HG02610 (cell line): ENCODE data around the gene POLG2.

ENCODE experiments used
- ATAC-seq: cut with Tn5 transposase; IDR thresholded peaks from one replicate; pipeline ENCODE4 v1.9.1; 2021; ENCODE audit warnings: mild to moderate bottlenecking, moderate library complexity; ENCODE audit not compliant: unreplicated experiment

POLG2 gene

DNA sequence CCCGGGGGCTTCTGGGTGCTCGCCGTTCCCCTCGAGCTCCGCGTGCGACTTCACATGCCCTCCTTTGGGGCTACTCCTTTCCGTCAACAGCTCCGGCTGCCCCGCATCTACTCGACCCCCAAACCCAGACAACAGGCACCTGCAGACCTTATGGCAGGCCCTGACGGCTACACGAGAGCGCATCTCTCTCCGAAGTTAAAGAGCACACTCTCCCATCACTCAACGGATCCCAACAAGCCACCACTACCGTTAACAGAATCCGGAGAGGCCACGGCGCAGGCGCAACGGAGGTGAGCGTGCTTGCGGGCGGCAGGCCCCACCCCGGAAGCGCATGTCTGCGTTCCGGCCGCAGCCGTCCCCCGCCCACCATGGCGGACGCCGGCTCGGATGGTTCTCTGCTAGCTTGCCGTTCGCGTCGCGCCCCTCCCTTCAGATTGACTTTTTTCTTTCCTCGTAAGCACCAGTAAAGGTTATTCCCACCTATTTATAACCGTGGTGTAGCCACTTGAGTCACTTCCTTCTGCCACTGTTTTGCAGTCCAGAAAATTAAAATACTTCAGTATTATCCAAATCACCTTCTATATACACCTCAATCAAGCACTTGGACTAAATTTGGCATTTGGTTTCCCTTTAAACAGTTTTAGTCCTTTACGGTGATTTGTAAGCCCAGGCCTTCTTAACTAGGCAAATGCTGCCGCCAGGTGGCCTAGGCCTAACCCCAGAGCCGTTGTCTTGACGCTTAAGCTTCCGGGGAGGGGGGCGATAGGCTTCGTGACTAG is at the start of gene POLG2:
POLG2 (minus strand) TSS at position 269 of the 779 bp plus-strand sequence; CDS start at position 183, 86 bp downstream.
- peak; percentile 84 for ATAC-seq

DNA sequence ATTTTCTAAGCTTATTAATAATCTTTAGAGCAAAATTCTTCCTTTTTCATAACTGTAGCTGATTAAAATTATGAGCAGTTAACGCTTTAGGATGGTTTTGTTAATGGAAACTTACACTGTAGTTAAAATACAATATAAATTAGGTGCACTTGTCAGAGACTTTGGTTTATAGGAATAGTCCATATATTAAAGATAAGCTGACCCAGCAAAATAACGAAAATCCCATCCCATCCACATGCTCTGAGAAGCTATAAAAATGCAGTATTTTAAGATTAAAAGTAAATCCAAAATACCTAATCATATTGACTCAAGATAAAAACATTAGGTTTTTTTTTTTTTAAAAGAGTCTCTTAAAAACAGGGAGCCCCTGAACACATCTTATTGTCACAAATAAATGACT is 47.9 kb upstream of the POLG2 start:
- ATAC-seq = no peak

DNA sequence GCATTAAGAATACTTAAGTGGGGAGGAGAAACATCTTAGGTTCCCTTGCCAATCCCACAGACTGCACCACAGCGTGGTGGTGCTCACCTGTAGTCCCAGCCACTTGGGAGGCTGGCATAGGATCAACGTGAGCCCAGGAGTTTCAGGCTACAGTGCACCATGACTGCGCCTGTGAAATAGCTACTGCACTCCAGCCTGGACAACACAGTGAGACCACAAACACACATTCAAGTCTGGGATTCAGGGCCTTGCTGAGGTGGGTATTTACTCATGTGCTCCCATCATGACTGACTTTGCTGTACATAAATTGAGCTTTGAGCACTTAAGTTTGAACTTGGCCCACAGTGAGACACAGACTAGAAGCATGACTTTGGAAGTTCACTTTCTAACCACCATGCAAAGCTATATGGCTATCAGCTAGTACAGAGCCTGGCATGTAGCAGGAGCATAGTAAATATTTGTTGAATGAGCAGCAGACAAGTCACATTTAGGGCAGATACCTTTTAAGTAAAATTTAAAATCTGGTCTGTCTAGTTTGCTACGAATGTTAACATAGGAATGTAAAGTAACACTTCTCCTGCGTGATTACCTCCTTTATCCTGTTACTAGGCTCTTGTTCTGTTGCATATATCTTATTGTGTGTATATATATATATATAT is 43.4 kb upstream of the POLG2 start:
- ATAC-seq = no peak

DNA sequence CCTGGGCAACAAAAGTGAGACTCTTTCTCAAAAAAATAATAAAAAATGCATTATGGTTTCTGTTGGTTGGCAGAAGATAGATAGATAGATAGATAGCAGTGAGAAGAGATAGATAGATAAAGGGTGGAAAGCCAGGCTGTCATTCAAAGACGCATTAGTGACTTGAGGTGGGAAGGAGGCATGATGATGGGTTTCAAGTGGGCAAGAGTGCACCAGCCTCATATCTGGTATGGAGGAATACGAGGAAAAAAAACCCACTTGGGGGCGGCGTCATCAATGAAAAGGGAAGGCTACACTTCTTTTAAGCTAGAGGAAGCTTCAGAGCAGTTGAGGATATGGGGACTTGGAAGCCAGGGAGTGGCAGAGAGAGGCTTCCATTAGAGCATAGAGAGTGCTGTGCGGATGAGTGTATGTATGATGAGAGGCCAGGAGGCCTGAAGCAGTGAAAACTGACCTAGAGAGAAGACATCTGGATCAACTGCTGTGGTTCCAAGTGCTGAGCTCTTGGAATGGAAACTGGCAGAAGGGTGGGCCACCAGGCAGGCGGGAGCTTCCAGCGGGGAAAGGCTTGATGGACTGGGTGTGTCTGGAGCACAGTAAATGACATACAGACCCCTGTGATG is 41.8 kb upstream of the POLG2 start:
- ATAC-seq = no peak

DNA sequence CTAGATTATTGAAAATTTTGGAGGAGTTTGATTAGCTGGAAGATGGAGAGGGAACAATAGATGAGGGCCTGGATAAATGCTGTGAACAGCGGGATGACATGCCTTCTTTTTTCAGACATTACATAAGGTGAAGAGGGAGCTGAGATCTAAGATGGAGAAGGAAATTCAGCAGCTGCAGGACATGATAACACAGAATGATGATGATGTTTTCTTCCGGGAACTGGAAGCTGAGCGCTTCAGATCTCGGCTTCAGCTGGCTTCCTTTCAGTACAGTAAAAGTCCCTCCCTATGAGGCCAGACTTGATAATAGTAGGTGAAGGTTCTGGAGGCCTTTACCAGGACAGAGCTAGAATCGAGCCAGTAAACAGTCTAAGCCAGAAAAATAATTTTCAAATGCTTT is 40.6 kb upstream of the POLG2 start:
- ATAC-seq = no peak

DNA sequence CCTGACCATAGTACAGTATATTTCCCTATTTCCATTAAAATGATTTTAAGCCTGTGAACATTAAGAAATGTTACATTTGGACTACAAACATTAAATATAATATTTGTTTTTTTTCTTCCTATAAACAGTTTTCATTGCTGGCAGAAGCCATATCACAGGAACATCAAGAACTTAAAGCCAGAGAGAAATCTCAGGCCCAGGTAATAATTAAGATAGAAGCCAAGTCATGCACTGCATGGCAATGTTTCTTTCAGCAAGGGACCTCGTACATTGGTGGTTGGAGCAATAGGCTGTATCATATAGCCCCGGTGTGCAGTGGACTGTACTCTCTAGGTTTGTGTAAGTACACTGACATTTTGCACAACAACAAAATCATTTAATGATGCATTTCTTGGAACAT is 40.1 kb upstream of the POLG2 start:
- ATAC-seq = no peak

GRCh38 chr17:64535357-64535756 is 38.5 kb upstream of the POLG2 start:
- no peak for ATAC-seq

GRCh38 chr17:64534187-64534586 is 37.3 kb upstream of the POLG2 start:
- ATAC-seq = no peak

DNA sequence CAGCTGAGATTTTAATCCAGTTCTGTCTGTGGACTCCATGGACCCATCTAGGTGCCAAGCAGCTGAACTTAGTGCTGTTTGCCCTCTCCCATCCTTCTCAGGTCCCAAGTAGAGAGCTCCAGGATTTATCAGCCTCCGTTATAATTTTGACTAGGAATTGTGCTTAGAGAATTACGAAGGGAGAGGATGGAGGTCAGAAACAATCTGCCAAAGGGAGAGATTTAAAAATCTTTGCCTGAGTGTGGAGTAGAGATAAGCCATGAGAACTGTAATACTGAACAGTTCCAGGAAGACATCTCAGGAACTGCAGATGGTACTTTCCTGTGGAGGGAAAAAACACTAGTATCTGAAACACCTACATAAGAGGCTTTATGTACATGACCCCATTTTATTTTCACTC is 36.9 kb upstream of the POLG2 start:
- ATAC-seq = no peak

GRCh38 chr17:64532409-64532808 is 35.6 kb upstream of the POLG2 start:
- no peak for ATAC-seq

GRCh38 chr17:64531955-64532371 is 35.1 kb upstream of the POLG2 start:
- no peak for ATAC-seq

GRCh38 chr17:64529221-64529620 is 32.4 kb upstream of the POLG2 start:
- ATAC-seq = no peak

DNA sequence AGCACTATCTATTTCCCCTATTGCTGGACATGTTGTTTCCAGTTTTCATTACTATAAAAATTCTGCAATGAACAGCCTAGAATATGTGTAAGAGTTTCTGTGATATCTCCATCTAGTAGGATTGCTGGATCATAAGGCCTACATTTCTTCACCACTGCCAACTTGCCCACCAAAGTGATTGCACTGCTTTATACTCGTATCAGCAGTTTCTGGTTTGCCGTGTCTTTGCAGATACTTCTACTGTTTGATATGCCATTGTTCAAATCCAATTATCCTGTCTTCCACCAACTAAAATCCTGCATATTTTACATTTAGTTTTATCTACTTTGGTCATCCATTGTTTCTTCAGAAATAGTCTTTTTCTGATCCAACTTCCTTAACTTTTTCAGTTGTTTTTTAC is 31.1 kb upstream of the POLG2 start:
- no peak for ATAC-seq

- no peak for ATAC-seq
These were observed 23.5 kb upstream of the POLG2 start for GRCh38 chr17:64520359-64520758.

- ATAC-seq = no peak
These were observed 22.7 kb upstream of the POLG2 start for GRCh38 chr17:64519601-64520000.

DNA sequence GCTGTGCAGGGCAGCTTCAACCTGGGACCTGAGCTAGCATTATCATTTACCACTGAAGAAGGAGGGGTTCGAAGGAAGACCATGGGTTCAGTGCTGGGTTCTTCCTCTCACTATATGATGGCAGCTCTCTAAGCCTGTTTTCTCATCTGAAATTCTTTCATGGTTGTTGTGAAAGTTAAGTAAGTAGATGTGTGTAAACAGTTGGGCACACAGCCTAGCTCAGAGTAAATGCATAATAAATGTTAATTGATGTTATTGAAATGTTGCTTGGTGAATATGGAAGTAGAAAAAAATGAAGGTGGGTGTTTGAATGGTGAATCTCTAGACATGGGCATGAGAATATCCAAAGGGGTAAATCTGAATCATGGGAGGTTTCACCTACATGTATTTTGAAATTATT is 19.0 kb upstream of the POLG2 start:
- no peak for ATAC-seq

DNA sequence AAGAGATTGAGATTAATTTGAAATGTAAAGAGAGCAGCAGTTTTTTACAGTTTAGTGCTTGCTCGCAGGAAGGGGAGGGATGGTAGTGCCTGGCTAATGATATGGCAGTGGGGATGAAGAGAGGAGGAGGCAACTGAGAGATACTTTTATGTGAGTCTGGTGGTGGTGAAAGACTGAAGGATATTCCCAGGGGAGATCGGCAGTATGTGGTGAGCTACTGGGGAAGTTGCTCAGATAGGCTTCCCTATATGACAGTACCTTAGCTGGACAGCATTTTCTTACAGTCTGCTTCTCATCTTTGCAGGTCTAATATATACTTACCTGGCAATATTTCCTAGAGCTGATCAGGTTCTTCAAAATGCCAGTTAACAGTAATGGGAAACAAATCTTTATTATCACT is 18.6 kb upstream of the POLG2 start:
- no peak for ATAC-seq

GRCh38 chr17:64509179-64509578 is 12.3 kb upstream of the POLG2 start:
- no peak for ATAC-seq

- ATAC-seq = no peak
These were observed 11.8 kb upstream of the POLG2 start for GRCh38 chr17:64508683-64509082.

- peak; percentile 23 for ATAC-seq
These were observed 10.5 kb upstream of the POLG2 start for GRCh38 chr17:64507413-64507782.

- peak; percentile 67 for ATAC-seq
These were observed 9.9 kb upstream of the POLG2 start, which contains the start of gene CEP95 for GRCh38 chr17:64506576-64507412. CEP95 (plus strand) TSS chr17:64506977; CDS start chr17:64507098, 121 bp downstream.
